H9 (cell line): ENCODE results near the gene OR6K6. TPM values are rescaled to one million over a fixed set of nuclear protein-coding genes. Genes with fewer than 3 reads are reported as not detected.

Experiments used
- DNase-seq: peaks from one replicate; pipeline ENCODE4 v3.0.0-alpha.2; 2017
- H2AFZ ChIP-seq: one replicate; pipeline ENCODE4 v1.6.1; 2013; ENCODE audit warnings: mild to moderate bottlenecking, low read length, control low read depth, moderate library complexity
- H2AK5ac ChIP-seq: 2 replicates; pipeline ENCODE4 v1.6.1; 2013; ENCODE audit warnings: low read length, control low read depth, mixed read lengths; ENCODE audit not compliant: insufficient read length
- H2BK120ac ChIP-seq: one replicate; pipeline ENCODE4 v1.6.1; 2013; ENCODE audit warnings: low read depth, mild to moderate bottlenecking, low read length, control low read depth, inconsistent platforms; ENCODE audit not compliant: poor library complexity, severe bottlenecking
- H2BK12ac ChIP-seq: 2 replicates; pipeline ENCODE4 v1.6.1; 2013; ENCODE audit warnings: low read length, control low read depth, mixed read lengths, low read depth; ENCODE audit not compliant: insufficient read length
- H2BK15ac ChIP-seq: 2 replicates; pipeline ENCODE4 v1.6.1; 2013; ENCODE audit warnings: low read depth, low read length, control low read depth
- H2BK20ac ChIP-seq: one replicate; pipeline ENCODE4 v1.6.1; 2013; ENCODE audit warnings: low read depth, mild to moderate bottlenecking, low read length, control low read depth, inconsistent platforms; ENCODE audit not compliant: poor library complexity, severe bottlenecking
- H2BK5ac ChIP-seq: 2 replicates; pipeline ENCODE4 v1.6.1; 2013; ENCODE audit warnings: low read length, control low read depth, mixed read lengths; ENCODE audit not compliant: insufficient read length
- H3K14ac ChIP-seq: 2 replicates; pipeline ENCODE4 v1.6.1; 2013; ENCODE audit warnings: low read length, control low read depth; ENCODE audit not compliant: insufficient read depth
- H3K18ac ChIP-seq: 2 replicates; pipeline ENCODE4 v1.6.1; 2013; ENCODE audit warnings: low read depth, mild to moderate bottlenecking, mixed read lengths, low read length, control low read depth; ENCODE audit not compliant: insufficient read length
- H3K23ac ChIP-seq: 2 replicates; pipeline ENCODE4 v1.6.1; 2013; ENCODE audit warnings: low read length, control low read depth, mixed read lengths, low read depth; ENCODE audit not compliant: insufficient read length
- H3K23me2 ChIP-seq: 2 replicates; pipeline ENCODE4 v1.6.1; 2013; ENCODE audit warnings: low read depth, mild to moderate bottlenecking, mixed read lengths, low read length, control low read depth; ENCODE audit not compliant: insufficient read length, poor library complexity, severe bottlenecking
- H3K27ac ChIP-seq: 2 replicates; pipeline ENCODE4 v1.5.1; 2013; ENCODE audit warnings: low read length, control low read depth, mixed read lengths, low read depth; ENCODE audit not compliant: insufficient read length
- H3K27me3 ChIP-seq: 2 replicates; pipeline ENCODE4 v1.6.1; 2013; ENCODE audit warnings: low read length, control low read depth, inconsistent platforms; ENCODE audit not compliant: insufficient read depth
- H3K4ac ChIP-seq: 2 replicates; pipeline ENCODE4 v1.6.1; 2013; ENCODE audit warnings: low read depth, mild to moderate bottlenecking, control low read depth, inconsistent platforms, low read length, moderate library complexity
- H3K4me1 ChIP-seq: 2 replicates; pipeline ENCODE4 v1.6.1; 2013; ENCODE audit warnings: low read length, control low read depth, inconsistent platforms; ENCODE audit not compliant: insufficient read depth
- H3K4me2 ChIP-seq: 2 replicates; pipeline ENCODE4 v1.6.1; 2013; ENCODE audit warnings: low read length, control low read depth, mixed read lengths; ENCODE audit not compliant: insufficient read length, insufficient read depth
- H3K56ac ChIP-seq: 2 replicates; pipeline ENCODE4 v1.6.1; 2013; ENCODE audit warnings: low read depth, mild to moderate bottlenecking, mixed read lengths, low read length, control low read depth; ENCODE audit not compliant: insufficient read length
- H3K79me1 ChIP-seq: 2 replicates; pipeline ENCODE4 v1.6.1; 2013; ENCODE audit warnings: low read depth, mild to moderate bottlenecking, moderate library complexity, low read length, control low read depth, inconsistent platforms; ENCODE audit not compliant: insufficient read depth, poor library complexity, severe bottlenecking
- H3K79me2 ChIP-seq: 2 replicates; pipeline ENCODE4 v1.6.1; 2013; ENCODE audit warnings: low read length, control low read depth, inconsistent platforms; ENCODE audit not compliant: insufficient read depth
- H3K9ac ChIP-seq: 2 replicates; pipeline ENCODE4 v1.6.1; 2013; ENCODE audit warnings: low read length, control low read depth, mixed read lengths; ENCODE audit not compliant: insufficient read length; ENCODE audit errors: extremely low read depth
- H3K9me3 ChIP-seq: one replicate; pipeline ENCODE4 v1.6.1; 2013; ENCODE audit warnings: low read depth, low read length, inconsistent platforms; ENCODE audit not compliant: control insufficient read depth
- H3T11ph ChIP-seq: one replicate; pipeline ENCODE4 v1.6.1; 2013; ENCODE audit warnings: mild to moderate bottlenecking, low read length, control low read depth, inconsistent platforms
- H4K20me1 ChIP-seq: one replicate; pipeline ENCODE4 v1.6.1; 2013; ENCODE audit not compliant: control insufficient read depth, insufficient read length, insufficient read depth
- H4K5ac ChIP-seq: 2 replicates; pipeline ENCODE4 v1.6.1; 2013; ENCODE audit warnings: low read depth, mild to moderate bottlenecking, mixed read lengths, low read length, control low read depth; ENCODE audit not compliant: insufficient read length
- H4K8ac ChIP-seq: replicated peaks from 2 replicates; pipeline ENCODE4 v1.6.1; 2013; ENCODE audit warnings: low read length, control low read depth, mixed read lengths, low read depth; ENCODE audit not compliant: insufficient read length
- H4K91ac ChIP-seq: 2 replicates; pipeline ENCODE4 v1.6.1; 2013; ENCODE audit warnings: low read depth, mild to moderate bottlenecking, moderate library complexity, mixed read lengths, low read length, control low read depth; ENCODE audit not compliant: insufficient read length
- H3K27ac Mint-ChIP-seq, 3 experiments: 2 replicates in 2 of 3; 3 replicates in 1 of 3; pipeline ENCODE4 v1.8.0; 2020 to 2021; ENCODE audit warnings: mixed read lengths in 3 of 3, mild to moderate bottlenecking in 1 of 3, moderate library complexity in 1 of 3
- H3K27me3 Mint-ChIP-seq: 2 replicates; pipeline ENCODE4 v1.8.0; 2021; ENCODE audit warnings: low read depth, mild to moderate bottlenecking, moderate library complexity, mixed read lengths
- H3K36me3 Mint-ChIP-seq, 3 experiments: 2 replicates in 2 of 3; 3 replicates in 1 of 3; pipeline ENCODE4 v1.8.0; 2020 to 2021; ENCODE audit warnings: low read depth in 3 of 3, mixed read lengths in 3 of 3; ENCODE audit not compliant: insufficient read depth in 1 of 3
- H3K4me1 Mint-ChIP-seq, 2 experiments: 2 replicates each; pipeline ENCODE4 v1.8.0; 2020; ENCODE audit warnings: mixed read lengths in 2 of 2
- H3K4me3 Mint-ChIP-seq, 2 experiments: 2 replicates in 1 of 2; 3 replicates in 1 of 2; pipeline ENCODE4 v1.8.0; 2020 to 2021; ENCODE audit warnings: mild to moderate bottlenecking in 2 of 2, mixed read lengths in 2 of 2, moderate library complexity in 1 of 2
- H3K9me3 Mint-ChIP-seq, 2 experiments: 2 replicates in 1 of 2; 3 replicates in 1 of 2; pipeline ENCODE4 v1.8.0; 2020; ENCODE audit warnings: mild to moderate bottlenecking in 2 of 2, mixed read lengths in 2 of 2, moderate library complexity in 1 of 2
- WGBS: extraction: QIAGEN DNeasy Blood & Tissue Kit; methylation state at CpG from one replicate; pipeline ENCODE4 v1.1.7; 2013; ENCODE audit warnings: missing lambda C conversion rate, low lambda C conversion rate, mixed read lengths; ENCODE audit not compliant: insufficient read length; ENCODE audit errors: extremely low coverage; 5-methylcytosine and 5-hydroxymethylcytosine counted together
- total RNA-seq: library from RNA; stranded (reverse); gene quantifications from 2 replicates; pipeline ENCODE4 v1.2.1, GENCODE V29; 2021
- TF ChIP-seq, protein P1 (sequence below): fragments of 200-600 bp; sonication (generic); conservative IDR thresholded peaks from 3 replicates; pipeline ENCODE4 v1.8.0; 2021; ENCODE audit warnings: antibody characterized with exemption, mild to moderate bottlenecking

Gene OR6K6
- total RNA-seq, 1 experiment from 2014 or later: not detected

DNA sequence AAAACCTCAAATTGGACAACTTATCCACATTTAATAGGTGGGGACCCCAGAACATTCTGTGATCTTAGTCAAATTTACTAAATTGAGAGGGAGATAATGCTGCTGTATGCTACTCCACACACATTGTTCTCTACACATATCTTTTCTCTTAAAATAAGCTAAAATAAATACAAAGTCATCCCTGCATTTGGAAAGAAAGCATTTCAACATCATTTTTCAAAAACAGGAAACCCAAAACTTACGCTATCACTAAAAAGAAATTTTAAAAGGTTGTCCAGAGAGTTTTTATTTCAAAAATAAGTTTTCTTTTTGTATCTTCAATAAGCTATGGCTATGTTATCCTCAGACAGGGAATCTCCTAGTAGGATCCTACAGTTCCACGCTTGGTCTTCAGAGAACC, 46.0 kb downstream of the OR6K6 start:
- Mint-ChIP-seq H3K27me3 (peaks cover 2% of the 10 kb centered on the region; the same call in 1 of the 2 replicates), H3K36me3 (no peaks in the 10 kb centered on the region), H3K27ac (no peak overlapping the region), H3K4me1 (0 out of 4 replicates have a peak, but pooled peaks cover 0 to 4% of the 10 kb centered on the region in 2 experiments), H3K9me3 (no peaks in the 10 kb centered on the region), H3K4me3 (no peak overlapping the region)
- H3K23ac ChIP-seq: no peak overlapping the region
- no peak overlapping the region for H2BK20ac ChIP-seq
- H4K20me1 ChIP-seq: no peaks in the 10 kb centered on the region
- H3K14ac ChIP-seq: no peak overlapping the region
- H4K8ac ChIP-seq: no peak overlapping the region
- H3K9me3 ChIP-seq: no peaks in the 10 kb centered on the region
- H3K4ac ChIP-seq: no peak overlapping the region
- no peaks in the 10 kb centered on the region for H3K23me2 ChIP-seq
- H3K56ac ChIP-seq: no peak overlapping the region
- no peak overlapping the region for H3K9ac ChIP-seq
- no peak for DNase-seq
- no peak overlapping the region for H2BK5ac ChIP-seq
- no peak overlapping the region for H2BK12ac ChIP-seq
- no peak overlapping the region for H2BK15ac ChIP-seq
- no CpG with 5 or more reads among the region's 2 CpGs for WGBS
- TF ChIP-seq, protein P1, sequence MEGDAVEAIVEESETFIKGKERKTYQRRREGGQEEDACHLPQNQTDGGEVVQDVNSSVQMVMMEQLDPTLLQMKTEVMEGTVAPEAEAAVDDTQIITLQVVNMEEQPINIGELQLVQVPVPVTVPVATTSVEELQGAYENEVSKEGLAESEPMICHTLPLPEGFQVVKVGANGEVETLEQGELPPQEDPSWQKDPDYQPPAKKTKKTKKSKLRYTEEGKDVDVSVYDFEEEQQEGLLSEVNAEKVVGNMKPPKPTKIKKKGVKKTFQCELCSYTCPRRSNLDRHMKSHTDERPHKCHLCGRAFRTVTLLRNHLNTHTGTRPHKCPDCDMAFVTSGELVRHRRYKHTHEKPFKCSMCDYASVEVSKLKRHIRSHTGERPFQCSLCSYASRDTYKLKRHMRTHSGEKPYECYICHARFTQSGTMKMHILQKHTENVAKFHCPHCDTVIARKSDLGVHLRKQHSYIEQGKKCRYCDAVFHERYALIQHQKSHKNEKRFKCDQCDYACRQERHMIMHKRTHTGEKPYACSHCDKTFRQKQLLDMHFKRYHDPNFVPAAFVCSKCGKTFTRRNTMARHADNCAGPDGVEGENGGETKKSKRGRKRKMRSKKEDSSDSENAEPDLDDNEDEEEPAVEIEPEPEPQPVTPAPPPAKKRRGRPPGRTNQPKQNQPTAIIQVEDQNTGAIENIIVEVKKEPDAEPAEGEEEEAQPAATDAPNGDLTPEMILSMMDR: no peak
- no peak overlapping the region for H2AK5ac ChIP-seq
- no peaks in the 10 kb centered on the region for H3K79me2 ChIP-seq
- no peaks in the 10 kb centered on the region for H3K79me1 ChIP-seq
- no peaks in the 10 kb centered on the region for H3K4me1 ChIP-seq
- H4K5ac ChIP-seq: no peak overlapping the region
- H4K91ac ChIP-seq: no peak overlapping the region
- no peak overlapping the region for H3K4me2 ChIP-seq
- H3T11ph ChIP-seq: no peak overlapping the region
- no peak overlapping the region for H3K18ac ChIP-seq
- no peak overlapping the region for H3K27ac ChIP-seq
- H3K27me3 ChIP-seq: no peaks in the 10 kb centered on the region
- H2BK120ac ChIP-seq: no peak overlapping the region
- no peak overlapping the region for H2AFZ ChIP-seq
